Medulla oblongata (tissue), 1 donor: ENCODE measurements around the gene FRMD4A.

ENCODE experiments used
- DNase-seq: peaks from one replicate; pipeline ENCODE4 v3.0.0-alpha.2; 2015; ENCODE audit errors: extremely low spot score

FRMD4A gene

DNA sequence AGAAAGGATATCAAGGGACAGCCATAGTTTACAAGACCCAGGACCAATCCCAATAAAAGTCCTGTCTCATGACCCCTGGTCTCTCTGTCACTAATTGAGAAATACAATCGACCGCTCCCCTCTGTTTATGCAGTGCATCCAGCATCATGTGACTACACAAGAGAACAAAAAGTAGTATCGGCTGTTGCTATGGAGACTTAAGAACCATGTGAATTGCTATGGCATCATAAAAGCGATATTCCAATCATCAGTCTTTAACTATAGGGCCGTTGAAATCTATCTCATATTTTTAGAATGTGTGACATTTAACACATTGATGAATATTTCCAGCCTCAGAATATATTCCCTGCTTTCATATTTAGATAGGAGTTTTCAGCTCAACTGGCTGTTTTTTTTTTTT is 139.3 kb downstream of the FRMD4A start:
- DNase-seq: no peak

DNA sequence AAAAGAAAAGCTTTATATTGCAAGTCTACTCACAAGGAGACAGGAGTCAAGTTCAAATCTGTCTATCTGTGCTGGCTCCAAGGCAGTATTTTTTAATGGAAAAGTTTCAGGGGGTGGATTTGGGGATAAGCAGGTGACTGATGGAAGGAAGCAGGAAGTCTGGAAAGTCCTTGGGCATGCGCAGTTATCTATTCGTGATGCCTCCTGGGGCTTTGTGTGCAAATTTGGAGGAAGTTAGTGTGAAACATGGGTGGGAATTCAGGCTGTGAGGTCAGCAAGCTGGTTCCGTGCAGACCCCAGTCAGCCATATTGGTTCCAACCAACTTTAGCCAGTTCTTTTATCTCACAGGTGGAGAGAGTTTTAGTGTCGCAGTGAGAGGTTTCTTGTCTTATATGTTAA is 140.0 kb downstream of the FRMD4A start:
- no peak for DNase-seq

DNA sequence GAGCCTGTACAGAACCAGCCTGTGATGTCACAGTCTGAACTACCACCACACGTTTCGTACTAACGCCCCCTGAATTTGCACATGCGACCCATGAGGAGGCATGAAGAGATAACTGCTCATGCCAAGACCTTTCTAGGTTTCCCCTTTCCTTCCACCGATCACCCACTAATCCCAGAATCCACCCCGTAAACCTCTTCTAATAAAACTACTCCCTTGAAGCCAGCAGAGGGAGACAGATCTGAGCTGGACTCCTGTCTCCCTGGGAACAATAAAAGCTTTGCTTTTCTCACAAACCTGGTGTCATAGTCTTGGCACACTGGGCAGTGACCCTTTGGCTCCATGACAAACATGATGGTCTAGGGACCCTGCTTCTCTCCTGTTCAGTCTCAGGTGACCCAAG is 144.5 kb downstream of the FRMD4A start:
- DNase-seq: no peak

DNA sequence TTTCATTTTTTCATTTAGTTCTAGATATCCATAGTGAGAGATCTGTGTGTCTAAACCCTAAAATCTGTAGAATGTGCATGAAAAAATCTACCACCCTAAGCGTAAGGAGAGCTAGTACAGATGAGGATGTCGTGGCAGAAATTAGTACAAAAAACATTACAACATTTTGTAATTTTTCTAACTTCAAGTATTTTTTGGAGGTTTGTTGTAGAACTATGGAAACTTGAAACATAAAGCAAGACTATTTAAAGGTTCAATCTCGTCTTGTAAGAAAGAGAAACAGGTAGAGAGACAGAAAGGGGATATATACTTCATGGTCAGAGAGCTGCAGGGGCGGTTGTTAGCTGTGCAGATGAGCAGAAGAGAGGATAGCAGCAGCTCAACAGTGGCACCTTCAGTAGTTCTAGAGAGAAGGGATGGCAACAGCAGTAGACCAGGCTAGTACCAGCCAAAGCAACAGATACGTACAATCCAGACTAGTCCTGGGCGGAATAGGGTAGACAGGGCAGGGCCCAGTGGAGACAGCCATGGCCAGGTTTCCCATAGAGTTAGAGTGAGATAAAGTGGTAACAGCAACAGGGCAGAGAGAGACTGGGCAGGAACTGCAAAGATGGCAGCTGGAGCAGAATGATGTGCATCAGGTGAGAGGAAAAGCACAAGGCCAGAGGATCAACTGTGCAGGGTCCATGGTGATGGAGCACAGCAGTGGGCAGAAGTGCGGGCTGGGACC is 145.2 kb downstream of the FRMD4A start:
- no peak for DNase-seq

DNA sequence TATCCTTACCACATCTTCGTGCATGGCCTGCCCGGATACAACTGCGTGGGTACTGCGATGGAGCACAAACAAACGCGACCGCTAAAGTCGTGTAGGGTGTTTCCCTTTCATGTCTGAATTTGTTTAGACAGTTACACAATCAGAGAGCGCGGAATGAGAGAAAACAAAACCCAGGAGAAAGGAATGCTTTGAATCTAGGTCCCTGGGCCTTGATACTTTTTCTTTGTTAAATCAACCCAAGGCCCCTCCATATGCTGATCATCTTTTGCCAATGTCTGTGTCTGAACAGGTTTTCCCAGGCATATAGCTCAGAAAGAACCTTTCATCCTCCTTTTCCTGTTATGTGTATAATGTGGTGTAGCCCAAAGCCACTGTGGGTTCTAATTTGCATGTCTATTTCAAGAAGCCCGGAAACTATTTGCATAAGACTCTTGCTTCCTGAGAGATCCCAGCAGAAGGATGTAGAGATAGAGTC is 145.8 kb downstream of the FRMD4A start:
- DNase-seq: no peak

DNA sequence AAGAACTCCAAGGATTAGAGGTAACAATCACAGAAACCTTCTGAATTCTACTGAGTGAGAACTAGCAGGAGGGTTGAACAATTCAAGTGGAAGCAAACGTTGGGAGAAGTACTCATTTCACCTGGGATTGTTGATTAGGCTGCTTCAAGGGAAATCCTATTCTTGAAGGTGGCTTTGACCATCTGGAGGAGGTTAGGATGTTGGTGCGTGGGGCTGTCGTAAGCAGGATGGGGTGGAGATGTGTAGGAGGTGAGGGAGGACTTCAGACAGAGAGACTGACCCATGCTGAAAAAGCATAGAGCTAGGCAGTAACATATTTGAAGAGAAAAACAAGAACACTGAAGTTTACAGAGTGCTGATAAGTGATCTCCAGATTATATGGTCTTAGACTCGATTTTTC is 147.9 kb downstream of the FRMD4A start:
- no peak for DNase-seq

DNA sequence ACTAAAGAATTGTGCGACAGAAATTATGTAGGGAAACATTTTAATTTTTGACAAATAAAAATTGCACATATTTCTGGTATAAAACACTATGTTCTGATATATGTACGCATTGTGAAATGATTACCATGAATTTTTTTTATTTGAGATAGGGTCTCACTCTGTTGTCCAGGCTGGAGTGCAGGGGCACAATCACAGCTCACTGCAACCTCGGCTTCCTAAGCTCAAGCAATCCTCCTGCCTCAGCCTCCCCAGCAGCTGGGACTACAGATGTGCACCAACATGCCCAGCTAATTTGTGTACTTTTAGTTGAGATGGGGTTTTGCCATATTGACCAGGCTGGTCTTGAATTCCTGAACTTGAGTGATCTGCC is 149.2 kb downstream of the FRMD4A start:
- no peak for DNase-seq

DNA sequence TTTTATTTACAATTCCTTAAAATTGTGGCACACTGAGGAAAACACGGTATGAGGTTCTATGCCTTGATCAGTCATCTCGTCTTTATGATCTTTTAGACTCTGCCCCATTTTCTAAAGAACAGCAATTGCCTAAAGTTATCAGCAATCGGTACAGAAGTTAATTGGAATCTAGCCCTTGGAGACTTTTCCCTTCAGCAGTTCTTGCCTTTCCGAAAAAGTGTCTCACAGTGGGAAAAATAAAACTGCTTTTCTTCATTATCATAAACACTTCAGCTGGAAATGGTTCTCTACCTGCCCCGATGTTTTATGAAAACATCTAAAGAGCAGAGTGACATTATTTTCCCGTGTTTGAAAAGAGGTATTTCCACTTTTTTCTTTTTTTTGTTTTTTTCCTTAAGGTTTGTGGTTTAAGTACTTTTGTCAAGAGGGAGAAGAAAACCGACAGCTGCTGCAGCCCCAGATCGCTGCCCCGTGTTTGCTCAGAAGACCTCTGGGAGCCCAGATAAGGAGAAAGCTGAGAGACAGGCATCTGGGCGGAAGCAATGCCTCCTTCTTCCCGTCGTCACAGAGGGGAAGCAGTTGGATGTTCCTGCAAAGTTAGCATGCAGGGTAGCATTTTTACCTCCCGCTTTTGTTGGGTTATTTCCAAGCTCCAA is 149.7 kb downstream of the FRMD4A start:
- no peak for DNase-seq

DNA sequence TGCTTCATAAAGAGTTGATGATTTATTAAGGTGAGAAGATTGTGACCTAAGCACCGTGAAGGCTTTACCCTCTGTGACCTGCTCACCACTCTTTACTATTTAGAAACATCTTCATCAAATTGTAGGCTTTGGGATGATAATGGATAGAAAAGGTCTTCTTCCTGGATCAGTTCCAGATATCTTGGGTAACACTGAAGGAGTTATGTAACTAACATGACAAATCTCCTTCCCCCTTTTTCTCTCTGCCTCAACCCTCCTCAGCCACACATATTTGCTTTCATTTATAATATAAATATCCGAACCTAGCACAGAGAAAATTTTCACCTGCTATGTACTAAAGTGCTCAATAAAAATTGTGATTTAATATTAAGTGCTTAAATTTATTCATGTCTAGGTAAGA is 151.5 kb downstream of the FRMD4A start:
- no peak for DNase-seq

DNA sequence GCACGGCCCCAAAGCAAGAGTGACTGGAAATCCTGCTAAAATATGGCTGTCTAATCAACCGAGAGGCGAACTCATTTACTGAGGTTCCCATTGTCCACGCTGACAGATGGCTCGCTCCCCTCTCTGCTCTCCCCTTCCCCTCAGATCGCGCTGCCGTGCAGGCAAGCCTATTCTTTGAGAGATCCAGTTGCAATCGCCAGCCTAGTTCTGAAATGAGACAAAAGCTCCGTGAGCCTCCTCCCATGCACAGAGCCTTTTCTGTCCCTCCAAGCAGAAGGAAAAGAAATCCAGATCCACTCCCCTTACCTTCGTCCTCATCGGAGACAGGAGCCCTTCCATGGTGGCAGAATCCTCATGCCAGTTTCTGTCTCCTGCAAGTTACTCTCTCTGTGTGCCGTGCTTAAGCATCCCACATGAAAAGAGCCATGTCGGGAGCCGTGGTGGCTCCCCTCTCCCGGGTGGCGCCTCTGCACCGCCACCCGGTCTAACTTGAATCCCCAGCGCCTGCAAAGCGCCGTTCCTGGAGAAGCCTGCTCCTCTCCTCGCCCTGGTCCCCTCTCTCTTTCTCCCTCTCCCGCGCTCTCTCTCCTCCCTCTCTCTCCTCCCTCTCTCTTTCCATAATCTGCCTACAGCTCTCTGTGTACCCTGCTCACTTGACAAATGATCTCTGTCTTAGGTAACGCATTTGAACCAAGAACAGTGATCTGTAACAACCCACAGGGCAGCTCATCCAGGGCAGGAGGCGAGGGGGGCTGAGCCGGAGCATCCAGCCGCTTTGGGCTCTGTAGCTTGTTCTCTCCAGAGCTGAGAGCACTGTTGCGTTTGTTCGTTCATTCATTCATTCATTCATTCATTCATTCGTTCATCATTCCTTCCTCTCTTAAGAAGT is 156.8 kb downstream of the FRMD4A start:
- peak; percentile 26 for DNase-seq

DNA sequence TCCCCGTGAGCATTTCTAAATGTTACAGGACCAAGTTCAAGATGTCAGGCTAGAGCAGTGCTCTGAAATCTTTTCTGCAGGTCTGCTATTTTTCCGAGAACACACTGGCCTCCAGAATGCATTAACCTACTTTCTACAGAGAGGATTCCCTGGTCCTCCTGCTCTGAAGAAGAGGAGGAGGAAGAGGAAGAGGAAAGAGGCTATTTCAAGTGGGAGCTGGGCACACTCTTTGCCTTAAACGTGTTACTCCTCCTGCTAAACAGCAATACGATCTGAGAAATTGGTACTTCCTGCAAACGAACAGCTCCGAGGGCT is 157.4 kb downstream of the FRMD4A start:
- peak; percentile 33 for DNase-seq

DNA sequence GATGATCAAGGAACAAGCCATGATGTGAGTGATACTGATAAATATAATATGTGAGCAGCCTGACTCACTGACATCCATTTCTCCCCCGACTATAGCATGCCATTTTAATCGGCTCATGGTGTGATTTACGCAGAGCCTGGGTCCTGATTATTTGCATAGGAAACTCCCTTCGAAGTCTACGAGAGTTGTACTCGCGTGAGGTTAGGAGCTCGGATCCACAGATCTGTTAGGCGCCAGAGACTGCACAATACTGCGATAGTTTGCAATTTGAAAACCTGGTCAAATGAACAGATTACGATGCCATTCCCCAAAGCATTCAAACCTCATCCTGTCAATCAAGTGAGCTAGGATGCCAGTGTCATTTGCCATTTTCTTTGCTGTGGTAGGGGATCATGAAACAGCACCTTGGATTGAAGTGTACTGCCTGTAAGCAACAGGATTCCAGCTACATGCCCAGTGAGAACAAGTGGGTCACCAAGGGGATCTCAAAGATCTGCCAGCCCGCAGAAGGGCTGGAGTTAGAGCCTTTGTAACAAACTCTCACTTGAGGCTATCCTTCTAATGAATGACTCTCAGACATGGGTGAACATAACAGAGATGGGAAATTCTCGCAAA is 158.3 kb downstream of the FRMD4A start:
- no peak for DNase-seq

DNA sequence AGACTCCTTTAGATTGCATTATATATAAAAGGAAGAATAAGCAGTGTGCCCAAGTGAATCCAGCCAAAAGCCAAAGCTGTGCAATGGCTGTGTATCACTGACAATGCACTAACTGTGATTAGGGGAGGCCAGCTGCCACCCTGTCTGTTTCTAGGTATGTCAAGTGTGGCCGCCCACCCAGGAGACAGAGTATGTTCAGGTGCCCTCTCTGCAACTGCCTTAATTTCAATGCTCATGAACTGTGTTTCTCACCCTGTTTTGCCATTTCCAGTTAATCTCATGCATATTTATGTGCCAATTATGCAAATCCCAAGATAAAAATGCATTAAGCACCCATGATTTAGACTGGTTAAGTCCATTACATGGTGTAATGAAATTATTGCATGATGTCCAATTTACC is 159.4 kb downstream of the FRMD4A start:
- no peak for DNase-seq

DNA sequence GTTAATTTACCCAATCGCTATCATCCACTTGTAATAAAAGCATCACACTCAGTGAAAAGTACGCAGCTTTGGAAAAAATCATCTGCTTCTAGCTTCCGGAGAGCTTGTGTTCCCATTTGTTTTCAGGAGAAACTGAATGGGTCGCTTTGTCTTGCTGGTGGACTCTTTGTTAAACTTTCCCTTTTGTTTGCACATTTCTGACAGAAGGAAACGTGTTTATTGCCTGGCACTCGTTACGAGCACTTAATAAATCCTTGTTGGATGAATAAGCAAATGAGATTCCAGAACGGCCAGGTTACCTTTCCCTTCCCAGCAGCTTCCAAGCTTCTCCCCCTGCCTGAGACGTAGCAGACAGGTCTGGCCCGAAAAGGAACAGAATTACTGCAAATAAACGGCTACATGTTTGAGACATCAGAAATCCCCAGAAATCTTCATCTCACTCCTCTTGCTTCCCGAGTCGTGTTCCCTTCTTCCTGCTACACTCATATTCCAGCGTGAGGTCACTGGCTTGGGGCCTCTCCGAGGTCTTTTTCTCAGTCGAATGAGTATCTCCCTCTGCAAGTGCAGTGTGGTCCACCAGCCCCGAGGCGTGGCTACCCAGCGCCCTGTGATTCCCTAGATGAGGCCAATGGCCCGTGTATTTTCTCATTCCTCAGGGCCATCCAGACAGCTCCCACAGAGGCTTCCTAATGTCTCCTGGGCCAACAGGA is 167.2 kb downstream of the FRMD4A start:
- DNase-seq: peak; percentile 50

DNA sequence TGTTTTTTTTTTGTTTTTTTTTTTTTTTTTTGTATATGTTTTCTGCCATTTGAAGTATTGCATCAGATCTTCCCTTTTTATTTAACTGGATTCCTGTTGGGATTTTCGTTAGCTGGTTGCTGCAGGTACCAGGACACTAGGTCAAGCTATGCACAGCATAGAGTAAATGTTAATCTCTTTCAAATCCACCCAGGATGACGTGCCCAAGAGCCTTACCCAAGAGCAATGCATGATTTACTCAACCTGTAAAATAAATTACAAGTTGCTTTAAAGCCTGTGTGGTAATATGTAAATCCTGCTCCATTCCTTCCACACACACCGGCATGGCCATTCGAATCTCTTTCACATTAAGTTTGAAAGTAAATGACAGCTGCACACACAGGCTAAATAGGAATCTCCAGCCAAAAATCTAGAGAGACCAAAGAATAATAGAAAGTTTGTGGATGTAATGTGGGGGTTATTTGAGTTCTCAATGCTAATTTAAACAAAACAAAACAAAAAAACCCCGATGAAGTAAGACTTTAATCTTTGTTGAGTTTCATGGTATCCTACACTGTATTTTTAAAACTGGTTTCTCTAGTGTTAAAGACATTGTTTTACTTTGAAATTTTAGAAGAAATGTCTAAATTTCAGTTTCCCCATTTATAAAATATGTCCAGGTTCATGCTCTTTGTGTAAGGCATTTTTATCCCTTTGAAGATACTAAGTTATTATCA is 167.9 kb downstream of the FRMD4A start:
- DNase-seq: no peak

DNA sequence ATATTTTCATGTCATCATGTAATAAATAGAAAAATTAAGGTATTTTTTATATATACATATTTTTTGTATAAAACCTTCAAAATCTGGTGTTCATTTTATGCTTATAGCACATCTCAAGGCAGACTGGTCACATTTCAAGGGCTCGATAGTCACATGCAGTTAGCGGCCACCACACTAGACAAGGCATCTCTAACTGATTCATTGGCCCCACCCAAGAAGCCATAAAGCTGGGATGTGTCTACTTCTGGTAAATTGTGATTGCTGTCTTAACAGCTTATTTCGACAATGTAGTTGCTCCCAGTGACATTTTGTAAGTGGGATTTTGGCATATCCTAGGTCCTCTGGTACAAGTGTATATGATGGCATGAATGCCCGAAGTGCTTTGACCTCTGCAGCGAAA is 168.7 kb downstream of the FRMD4A start:
- no peak for DNase-seq

DNA sequence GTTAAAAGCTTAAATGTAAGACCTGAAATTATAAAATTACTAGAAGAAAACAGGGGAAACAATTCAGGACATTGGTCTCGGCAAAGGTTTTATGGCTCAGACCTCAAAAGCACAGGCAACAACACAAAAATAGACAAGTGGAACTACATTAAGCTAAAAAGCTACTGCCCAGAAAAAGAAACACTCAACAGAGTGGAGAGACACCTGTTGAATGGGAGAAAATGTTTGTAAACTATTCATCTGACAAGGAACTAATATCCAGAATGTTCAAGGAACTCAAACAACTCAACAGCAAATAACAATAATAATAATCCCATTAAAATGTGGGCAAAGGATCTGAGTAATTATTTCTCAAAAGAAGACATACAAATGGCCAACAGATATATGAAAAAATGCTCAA is 170.4 kb downstream of the FRMD4A start:
- DNase-seq: no peak

DNA sequence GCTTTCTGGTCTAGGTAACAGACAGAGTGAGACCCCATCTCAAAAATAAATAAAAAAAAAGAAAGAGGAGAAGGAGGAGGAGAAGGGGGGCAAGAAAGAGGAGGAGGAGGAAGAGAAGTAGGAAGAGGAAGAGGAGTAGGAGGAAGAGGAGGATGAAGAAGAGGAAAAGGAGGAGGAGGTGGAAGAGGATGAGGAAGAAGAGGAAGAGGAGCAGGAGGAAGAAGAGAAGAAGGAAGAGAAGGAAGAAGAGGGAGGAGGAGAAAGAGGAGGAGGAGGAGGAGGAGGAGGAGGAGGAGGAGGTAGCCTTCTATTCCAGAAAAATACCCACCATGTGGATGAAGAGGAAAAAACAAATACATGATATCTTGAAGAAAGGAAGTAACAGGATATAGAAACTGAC is 172.1 kb downstream of the FRMD4A start:
- DNase-seq: no peak

DNA sequence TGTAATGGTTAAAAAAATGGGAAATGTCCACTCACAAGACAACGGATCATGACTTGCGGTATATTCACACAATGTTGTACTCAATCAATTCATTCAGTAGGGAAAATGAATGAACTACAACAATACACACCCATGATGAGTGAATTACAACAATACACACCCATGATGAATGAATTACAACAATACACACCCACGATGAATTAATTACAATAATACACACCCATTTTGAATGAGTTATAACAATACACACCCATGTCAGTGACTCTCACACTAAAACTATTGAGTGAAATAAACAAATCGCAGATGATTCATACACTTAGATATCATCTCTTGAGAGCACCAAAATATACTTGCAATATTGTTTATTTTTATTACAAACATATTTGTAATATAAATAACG is 174.6 kb downstream of the FRMD4A start:
- DNase-seq: no peak

DNA sequence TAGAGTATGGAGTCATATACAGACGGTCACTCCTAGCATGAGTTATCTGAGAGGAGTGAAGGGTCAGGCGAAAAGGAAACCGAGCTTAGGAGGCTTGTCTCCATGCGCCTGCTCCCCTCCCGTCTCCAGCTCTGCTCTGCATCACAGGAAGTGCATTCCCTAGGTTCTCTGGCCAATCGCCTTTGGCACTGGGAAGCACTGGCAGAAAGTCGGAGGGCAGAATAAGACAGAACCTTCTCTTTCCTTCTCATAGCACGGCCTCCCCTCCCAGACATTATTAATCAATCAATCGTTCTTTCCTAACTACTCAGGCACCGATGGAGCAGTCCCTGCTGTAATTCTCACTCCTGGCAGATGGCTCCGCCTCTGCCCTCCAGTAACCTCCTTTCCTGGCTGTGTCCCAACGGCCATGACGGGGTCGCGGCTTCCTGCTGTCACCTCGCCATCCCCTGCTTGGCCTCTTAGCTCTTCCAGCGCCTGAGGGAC is 177.1 kb downstream of the FRMD4A start:
- DNase-seq: no peak

DNA sequence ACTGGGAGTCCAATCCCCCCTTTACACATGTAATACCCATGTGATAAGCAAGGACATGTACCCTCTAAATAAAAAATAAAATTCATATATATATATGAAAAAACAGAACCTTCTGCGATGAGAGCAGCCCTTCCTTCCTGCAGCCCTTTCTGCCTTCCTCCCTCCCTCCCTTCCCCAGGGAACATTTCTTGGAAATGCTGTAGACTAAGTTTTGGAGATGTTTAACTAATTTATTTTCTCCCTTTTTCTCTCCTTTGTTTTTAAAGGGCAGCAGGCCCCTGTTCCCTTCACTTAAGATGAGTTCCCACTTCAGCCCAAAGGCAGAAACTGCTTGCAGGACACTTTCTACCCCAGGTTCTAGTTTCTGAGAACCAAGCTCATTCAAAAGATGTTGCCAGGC is 179.2 kb downstream of the FRMD4A start:
- DNase-seq: no peak
